ENCODE data around the gene OSM.

DNA sequence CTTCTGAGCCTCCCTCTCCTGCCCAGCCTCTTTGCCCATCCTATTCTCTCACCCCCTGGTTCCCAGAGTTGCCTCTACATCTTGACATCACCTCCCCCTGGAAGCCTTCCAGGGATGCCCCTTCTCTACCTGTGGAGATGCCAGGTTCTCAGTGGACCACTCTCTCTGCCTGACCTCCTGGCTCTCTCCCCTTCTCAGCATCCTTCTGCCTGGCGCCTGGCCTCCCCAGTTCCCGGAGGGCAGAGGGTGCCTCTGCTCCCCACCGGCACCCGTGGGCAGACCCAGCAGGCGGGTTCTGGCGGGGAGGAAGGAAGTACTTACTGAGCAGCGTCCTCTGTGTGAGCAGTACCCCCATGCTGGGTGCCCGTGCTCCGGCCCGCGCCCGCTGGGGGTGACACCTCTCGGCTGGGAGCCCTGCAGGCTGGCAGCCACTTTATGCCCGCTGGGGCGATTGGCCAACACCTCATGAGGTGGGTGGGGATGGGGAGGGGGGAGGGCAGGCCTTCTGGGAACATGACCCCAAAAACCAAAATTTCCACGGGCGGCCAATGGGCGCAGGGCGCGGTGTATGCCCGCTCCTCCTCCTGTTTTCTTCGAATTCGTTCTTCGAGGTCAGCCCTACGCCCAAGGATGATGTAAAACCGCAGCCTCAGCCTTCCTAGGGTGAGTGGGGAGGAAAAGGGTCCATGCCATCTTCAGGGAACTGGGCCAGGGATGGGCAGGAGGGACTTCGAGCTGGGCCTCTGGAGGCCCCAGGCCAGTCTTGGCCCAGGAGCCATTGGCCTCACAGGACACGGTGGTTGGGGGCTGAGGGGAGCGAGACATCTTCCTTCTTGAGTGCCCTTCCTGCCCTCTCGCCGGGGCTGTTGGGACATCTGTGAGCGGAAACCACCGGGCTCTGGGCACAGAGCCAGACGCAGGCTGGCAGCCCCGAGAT, at the start of gene OSM:
- TF ChIP-seq, protein P1, sequence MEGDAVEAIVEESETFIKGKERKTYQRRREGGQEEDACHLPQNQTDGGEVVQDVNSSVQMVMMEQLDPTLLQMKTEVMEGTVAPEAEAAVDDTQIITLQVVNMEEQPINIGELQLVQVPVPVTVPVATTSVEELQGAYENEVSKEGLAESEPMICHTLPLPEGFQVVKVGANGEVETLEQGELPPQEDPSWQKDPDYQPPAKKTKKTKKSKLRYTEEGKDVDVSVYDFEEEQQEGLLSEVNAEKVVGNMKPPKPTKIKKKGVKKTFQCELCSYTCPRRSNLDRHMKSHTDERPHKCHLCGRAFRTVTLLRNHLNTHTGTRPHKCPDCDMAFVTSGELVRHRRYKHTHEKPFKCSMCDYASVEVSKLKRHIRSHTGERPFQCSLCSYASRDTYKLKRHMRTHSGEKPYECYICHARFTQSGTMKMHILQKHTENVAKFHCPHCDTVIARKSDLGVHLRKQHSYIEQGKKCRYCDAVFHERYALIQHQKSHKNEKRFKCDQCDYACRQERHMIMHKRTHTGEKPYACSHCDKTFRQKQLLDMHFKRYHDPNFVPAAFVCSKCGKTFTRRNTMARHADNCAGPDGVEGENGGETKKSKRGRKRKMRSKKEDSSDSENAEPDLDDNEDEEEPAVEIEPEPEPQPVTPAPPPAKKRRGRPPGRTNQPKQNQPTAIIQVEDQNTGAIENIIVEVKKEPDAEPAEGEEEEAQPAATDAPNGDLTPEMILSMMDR (optimal IDR thresholded peaks at IDR 0.05 in 1 of 3, IDR thresholded peaks at IDR 0.05 in 1 of 3, conservative IDR thresholded peaks at IDR 0.05 in 1 of 3; ENCODE audit: extremely low read depth in 1 of 3, insufficient read depth in 2 of 3, low read length in 3 of 3): no peak
- no peak for TF ChIP-seq EZH2 (IDR thresholded peaks at IDR 0.05; ENCODE audit: low read length)
